ENCODE results near the gene HOXC6.

HOXC6 gene

GRCh38 chr12:54060975-54061778 lies 32.9 kb downstream of the HOXC6 start:
- H3K9me3 ChIP-seq (replicated peaks in 1 of 2; ENCODE audit: control insufficient read depth in 2 of 2, insufficient read depth in 1 of 2, low read depth in 1 of 2, low read length in 2 of 2), result no peaks in the 10 kb centered on the region
- WGBS, 2 donors (ENCODE audit: extremely low coverage in 2 of 2, insufficient read length in 2 of 2, insufficient replicate concordance in 1 of 2), result no CpG with 5 or more reads among the region's 7 CpGs
- H3K36me3 ChIP-seq (replicated peaks in 1 of 2; ENCODE audit: control insufficient read depth in 2 of 2, insufficient read depth in 2 of 2, low read length in 2 of 2), result no peaks in the 10 kb centered on the region
- H4K8ac ChIP-seq (ENCODE audit: low read depth, low read length), result no peak overlapping the region
- no peak overlapping the region for H3K4ac ChIP-seq (ENCODE audit: low read length)
- H3K4me2 ChIP-seq (ENCODE audit: insufficient read depth, low read length, poor library complexity, severe bottlenecking), result no peak overlapping the region
- no peak overlapping the region for H3K9ac ChIP-seq (ENCODE audit: low read depth, low read length, poor library complexity)
- no peak overlapping the region for H3K4me3 ChIP-seq (ENCODE audit: low read length in 2 of 2)
- no peak overlapping the region for H4K91ac ChIP-seq (ENCODE audit: low read depth, low read length, poor library complexity)
- H2AFZ ChIP-seq (ENCODE audit: low read length), result no peak overlapping the region
- H3K23ac ChIP-seq (ENCODE audit: low read depth, low read length, poor library complexity), result no peak overlapping the region
- H3K79me1 ChIP-seq (ENCODE audit: low read depth, low read length), result no peaks in the 10 kb centered on the region
- H2AK5ac ChIP-seq (ENCODE audit: low read depth, low read length), result no peak overlapping the region
- H2BK5ac ChIP-seq (ENCODE audit: low read length), result no peak overlapping the region
- no peak overlapping the region for H2BK120ac ChIP-seq (ENCODE audit: low read depth, low read length)
- H3K4me1 ChIP-seq (ENCODE audit: control insufficient read depth in 2 of 2, insufficient read depth in 1 of 2, low read depth in 1 of 2, low read length in 2 of 2), result no peaks in the 10 kb centered on the region
- H3K27me3 ChIP-seq (ENCODE audit: control insufficient read depth in 3 of 3, insufficient read depth in 3 of 3, low read depth in 1 of 3, low read length in 3 of 3), result peaks cover 28 to 95% (median 82%) of the 10 kb centered on the region in 3 experiments
- no peak overlapping the region for H2BK12ac ChIP-seq (ENCODE audit: low read length)
- H3K18ac ChIP-seq (ENCODE audit: low read length), result no peak overlapping the region
- H3K14ac ChIP-seq (ENCODE audit: low read length), result no peak overlapping the region
- DNase-seq (ENCODE audit: low spot score), result no peak
- no peak overlapping the region for H3K27ac ChIP-seq (replicated peaks; ENCODE audit: low read length)
- H2BK15ac ChIP-seq (ENCODE audit: low read length), result no peak overlapping the region

- Histone ChIP-seq H4K8ac (ENCODE audit: low read depth, low read length) (no peak overlapping the region), H2BK15ac (ENCODE audit: low read length) (no peak overlapping the region), H3K36me3 (replicated peaks in 1 of 2; ENCODE audit: control insufficient read depth in 2 of 2, insufficient read depth in 2 of 2, low read length in 2 of 2) (no peaks in the 10 kb centered on the region), H3K9me3 (replicated peaks in 1 of 2; ENCODE audit: control insufficient read depth in 2 of 2, insufficient read depth in 1 of 2, low read depth in 1 of 2, low read length in 2 of 2) (no peaks in the 10 kb centered on the region), H3K14ac (ENCODE audit: low read length) (no peak overlapping the region), H3K27me3 (ENCODE audit: control insufficient read depth in 3 of 3, insufficient read depth in 3 of 3, low read depth in 1 of 3, low read length in 3 of 3) (peaks cover 3 to 59% (median 45%) of the 10 kb centered on the region in 3 experiments), H2AFZ (ENCODE audit: low read length) (no peak overlapping the region), H3K23ac (ENCODE audit: low read depth, low read length, poor library complexity) (no peak overlapping the region), H4K91ac (ENCODE audit: low read depth, low read length, poor library complexity) (no peak overlapping the region), H2BK12ac (ENCODE audit: low read length) (no peak overlapping the region), H3K18ac (ENCODE audit: low read length) (no peak overlapping the region), H3K79me1 (ENCODE audit: low read depth, low read length) (no peaks in the 10 kb centered on the region), H3K27ac (replicated peaks; ENCODE audit: low read length) (no peak overlapping the region), H3K4me2 (ENCODE audit: insufficient read depth, low read length, poor library complexity, severe bottlenecking) (no peak overlapping the region), H3K4me3 (ENCODE audit: low read length in 2 of 2) (no peak overlapping the region), H2BK120ac (ENCODE audit: low read depth, low read length) (no peak overlapping the region), H3K4me1 (ENCODE audit: control insufficient read depth in 2 of 2, insufficient read depth in 1 of 2, low read depth in 1 of 2, low read length in 2 of 2) (no peaks in the 10 kb centered on the region), H3K9ac (ENCODE audit: low read depth, low read length, poor library complexity) (no peak overlapping the region), H2AK5ac (ENCODE audit: low read depth, low read length) (no peak overlapping the region), H3K4ac (ENCODE audit: low read length) (no peak overlapping the region), H2BK5ac (ENCODE audit: low read length) (no peak overlapping the region)
- no peak for DNase-seq (ENCODE audit: low spot score)
Measured at GRCh38 chr12:54065677-54066076, 37.4 kb downstream of the HOXC6 start.

GRCh38 chr12:54066408-54066807 lies 38.2 kb downstream of the HOXC6 start:
- no peak overlapping the region for H3K18ac ChIP-seq (ENCODE audit: low read length)
- DNase-seq (ENCODE audit: low spot score), result no peak
- H3K9me3 ChIP-seq (replicated peaks in 1 of 2; ENCODE audit: control insufficient read depth in 2 of 2, insufficient read depth in 1 of 2, low read depth in 1 of 2, low read length in 2 of 2), result no peaks in the 10 kb centered on the region
- no peak overlapping the region for H2BK15ac ChIP-seq (ENCODE audit: low read length)
- H4K8ac ChIP-seq (ENCODE audit: low read depth, low read length), result no peak overlapping the region
- no CpG with 5 or more reads among the region's 1 CpG for WGBS, 2 donors (ENCODE audit: extremely low coverage in 2 of 2, insufficient read length in 2 of 2, insufficient replicate concordance in 1 of 2)
- no peak overlapping the region for H3K23ac ChIP-seq (ENCODE audit: low read depth, low read length, poor library complexity)
- H2BK5ac ChIP-seq (ENCODE audit: low read length), result no peak overlapping the region
- no peak overlapping the region for H3K9ac ChIP-seq (ENCODE audit: low read depth, low read length, poor library complexity)
- no peaks in the 10 kb centered on the region for H3K36me3 ChIP-seq (replicated peaks in 1 of 2; ENCODE audit: control insufficient read depth in 2 of 2, insufficient read depth in 2 of 2, low read length in 2 of 2)
- H2BK12ac ChIP-seq (ENCODE audit: low read length), result no peak overlapping the region
- H3K4me1 ChIP-seq (ENCODE audit: control insufficient read depth in 2 of 2, insufficient read depth in 1 of 2, low read depth in 1 of 2, low read length in 2 of 2), result no peaks in the 10 kb centered on the region
- no peak overlapping the region for H2AFZ ChIP-seq (ENCODE audit: low read length)
- H3K4ac ChIP-seq (ENCODE audit: low read length), result no peak overlapping the region
- H3K14ac ChIP-seq (ENCODE audit: low read length), result no peak overlapping the region
- H3K27ac ChIP-seq (replicated peaks; ENCODE audit: low read length), result no peak overlapping the region
- H3K4me3 ChIP-seq (ENCODE audit: low read length in 2 of 2), result no peak overlapping the region
- no peak overlapping the region for H2AK5ac ChIP-seq (ENCODE audit: low read depth, low read length)
- H2BK120ac ChIP-seq (ENCODE audit: low read depth, low read length), result no peak overlapping the region
- no peak overlapping the region for H3K4me2 ChIP-seq (ENCODE audit: insufficient read depth, low read length, poor library complexity, severe bottlenecking)
- H4K91ac ChIP-seq (ENCODE audit: low read depth, low read length, poor library complexity), result no peak overlapping the region
- H3K79me1 ChIP-seq (ENCODE audit: low read depth, low read length), result no peaks in the 10 kb centered on the region
- H3K27me3 ChIP-seq (ENCODE audit: control insufficient read depth in 3 of 3, insufficient read depth in 3 of 3, low read depth in 1 of 3, low read length in 3 of 3), result peaks cover 0 to 59% (median 42%) of the 10 kb centered on the region in 3 experiments

GRCh38 chr12:54068418-54069070 lies 40.3 kb downstream of the HOXC6 start:
- DNase-seq (ENCODE audit: low spot score), result no peak

More at GRCh38 chr12:54068418-54069070, 40.3 kb downstream of the HOXC6 start:
- Histone ChIP-seq H2BK5ac (ENCODE audit: low read length) (no peak overlapping the region), H2BK120ac (ENCODE audit: low read depth, low read length) (no peak overlapping the region), H3K14ac (ENCODE audit: low read length) (no peak overlapping the region), H3K27me3 (ENCODE audit: control insufficient read depth in 3 of 3, insufficient read depth in 3 of 3, low read depth in 1 of 3, low read length in 3 of 3) (peaks cover 0 to 55% (median 28%) of the 10 kb centered on the region in 3 experiments), H3K4me3 (ENCODE audit: low read length in 2 of 2) (no peak overlapping the region), H2BK12ac (ENCODE audit: low read length) (no peak overlapping the region), H3K4me1 (ENCODE audit: control insufficient read depth in 2 of 2, insufficient read depth in 1 of 2, low read depth in 1 of 2, low read length in 2 of 2) (no peaks in the 10 kb centered on the region), H3K9ac (ENCODE audit: low read depth, low read length, poor library complexity) (no peak overlapping the region), H4K8ac (ENCODE audit: low read depth, low read length) (no peak overlapping the region), H4K91ac (ENCODE audit: low read depth, low read length, poor library complexity) (no peak overlapping the region), H2AK5ac (ENCODE audit: low read depth, low read length) (no peak overlapping the region), H2BK15ac (ENCODE audit: low read length) (no peak overlapping the region), H3K4ac (ENCODE audit: low read length) (no peak overlapping the region), H3K36me3 (replicated peaks in 1 of 2; ENCODE audit: control insufficient read depth in 2 of 2, insufficient read depth in 2 of 2, low read length in 2 of 2) (no peaks in the 10 kb centered on the region), H2AFZ (ENCODE audit: low read length) (no peak overlapping the region), H3K27ac (replicated peaks; ENCODE audit: low read length) (no peak overlapping the region), H3K9me3 (replicated peaks in 1 of 2; ENCODE audit: control insufficient read depth in 2 of 2, insufficient read depth in 1 of 2, low read depth in 1 of 2, low read length in 2 of 2) (no peaks in the 10 kb centered on the region), H3K23ac (ENCODE audit: low read depth, low read length, poor library complexity) (no peak overlapping the region), H3K18ac (ENCODE audit: low read length) (no peak overlapping the region), H3K79me1 (ENCODE audit: low read depth, low read length) (no peaks in the 10 kb centered on the region), H3K4me2 (ENCODE audit: insufficient read depth, low read length, poor library complexity, severe bottlenecking) (no peak overlapping the region)
- WGBS, 2 donors (ENCODE audit: extremely low coverage in 2 of 2, insufficient read length in 2 of 2, insufficient replicate concordance in 1 of 2), result no CpG with 5 or more reads among the region's 4 CpGs
